HG02623 (cell line): ENCODE results near the gene DOC2A.

Source experiments
- ATAC-seq: cut with Tn5 transposase; IDR thresholded peaks from one replicate; pipeline ENCODE4 v1.9.1; 2021; ENCODE audit warnings: moderate library complexity; ENCODE audit not compliant: unreplicated experiment

DOC2A gene

GRCh38 chr16:30005341-30006094 is 5.3 kb downstream of the DOC2A start:
- no peak for ATAC-seq

DNA sequence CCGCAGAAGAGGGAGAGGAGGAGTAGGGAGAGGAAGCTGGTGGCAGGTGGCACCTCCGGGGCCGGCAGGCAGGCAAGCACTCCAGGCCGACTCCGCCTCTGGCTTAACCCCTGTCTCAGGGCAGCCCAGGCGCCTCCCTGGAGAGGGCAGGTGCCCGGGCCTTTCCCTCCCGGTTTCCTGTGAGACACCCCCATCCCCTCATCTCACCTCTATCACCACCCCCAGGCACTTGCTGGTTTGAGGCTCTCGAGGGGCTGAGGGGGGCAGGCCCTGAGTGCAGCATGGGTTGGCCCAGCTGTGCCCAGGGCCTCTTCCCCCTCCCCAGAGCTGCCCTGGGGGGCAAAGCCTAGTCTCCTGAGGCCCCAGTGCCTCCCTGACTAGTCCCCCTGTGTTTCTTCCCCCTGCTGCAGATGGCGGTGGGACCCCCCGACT is 6.0 kb downstream of the DOC2A start:
- ATAC-seq = no peak

DNA sequence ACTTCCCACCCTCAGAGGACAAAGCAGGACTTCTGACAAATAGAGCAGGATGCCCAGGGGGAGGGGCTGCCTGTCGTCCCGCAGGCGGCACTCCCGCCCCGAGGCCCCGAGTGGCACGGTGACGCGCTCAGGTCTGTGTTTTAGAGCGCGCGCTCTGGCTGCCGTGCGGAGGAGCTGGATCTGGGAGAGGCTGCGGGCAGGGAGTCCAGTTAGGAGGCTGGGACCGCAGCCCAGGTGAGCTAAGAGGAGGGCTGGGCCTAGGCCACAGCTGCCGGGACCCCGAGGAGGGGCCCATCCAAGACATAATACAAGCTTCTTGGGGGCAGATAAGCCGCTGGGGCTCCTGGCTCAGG is 6.4 kb downstream of the DOC2A start:
- ATAC-seq = no peak

DNA sequence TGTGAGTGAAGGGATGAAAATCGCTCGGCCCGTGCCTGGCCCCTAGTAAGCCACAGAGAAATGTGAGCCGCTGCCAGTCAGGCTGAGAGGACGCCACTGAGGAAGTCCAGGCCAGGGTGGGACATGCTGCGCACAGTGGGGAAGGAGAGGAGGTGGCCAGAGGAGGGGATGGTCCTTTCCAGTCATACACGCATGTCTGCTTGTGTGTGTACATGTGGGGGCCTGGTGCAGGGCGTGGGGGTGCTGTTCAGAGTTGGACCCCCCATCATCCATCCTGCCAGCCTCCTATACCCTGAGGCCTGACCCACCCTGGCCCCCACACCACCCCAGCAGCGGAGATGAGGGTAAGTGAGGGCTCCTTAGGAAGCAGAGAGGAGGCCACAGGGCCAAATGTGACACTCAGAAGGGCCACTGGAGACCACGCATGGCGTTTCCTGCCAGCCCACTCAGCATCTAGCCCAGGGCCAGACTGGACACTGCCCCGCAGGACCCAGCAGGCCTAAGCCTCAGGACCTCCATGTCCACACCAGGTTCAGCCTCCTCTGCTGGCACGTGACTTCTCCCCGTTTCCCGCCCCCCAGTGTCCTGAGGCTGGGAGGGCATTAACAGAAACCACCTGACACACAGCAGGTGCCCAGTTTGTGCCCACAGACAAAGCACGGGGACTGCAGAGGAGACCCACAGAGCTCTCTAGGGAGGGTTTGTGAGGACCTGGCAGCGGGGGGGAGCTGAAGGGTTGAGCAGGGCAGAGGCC is 7.0 kb downstream of the DOC2A start:
- no peak for ATAC-seq

- no peak for ATAC-seq
Measured at GRCh38 chr16:30002614-30003346, 8.0 kb downstream of the DOC2A start.

DNA sequence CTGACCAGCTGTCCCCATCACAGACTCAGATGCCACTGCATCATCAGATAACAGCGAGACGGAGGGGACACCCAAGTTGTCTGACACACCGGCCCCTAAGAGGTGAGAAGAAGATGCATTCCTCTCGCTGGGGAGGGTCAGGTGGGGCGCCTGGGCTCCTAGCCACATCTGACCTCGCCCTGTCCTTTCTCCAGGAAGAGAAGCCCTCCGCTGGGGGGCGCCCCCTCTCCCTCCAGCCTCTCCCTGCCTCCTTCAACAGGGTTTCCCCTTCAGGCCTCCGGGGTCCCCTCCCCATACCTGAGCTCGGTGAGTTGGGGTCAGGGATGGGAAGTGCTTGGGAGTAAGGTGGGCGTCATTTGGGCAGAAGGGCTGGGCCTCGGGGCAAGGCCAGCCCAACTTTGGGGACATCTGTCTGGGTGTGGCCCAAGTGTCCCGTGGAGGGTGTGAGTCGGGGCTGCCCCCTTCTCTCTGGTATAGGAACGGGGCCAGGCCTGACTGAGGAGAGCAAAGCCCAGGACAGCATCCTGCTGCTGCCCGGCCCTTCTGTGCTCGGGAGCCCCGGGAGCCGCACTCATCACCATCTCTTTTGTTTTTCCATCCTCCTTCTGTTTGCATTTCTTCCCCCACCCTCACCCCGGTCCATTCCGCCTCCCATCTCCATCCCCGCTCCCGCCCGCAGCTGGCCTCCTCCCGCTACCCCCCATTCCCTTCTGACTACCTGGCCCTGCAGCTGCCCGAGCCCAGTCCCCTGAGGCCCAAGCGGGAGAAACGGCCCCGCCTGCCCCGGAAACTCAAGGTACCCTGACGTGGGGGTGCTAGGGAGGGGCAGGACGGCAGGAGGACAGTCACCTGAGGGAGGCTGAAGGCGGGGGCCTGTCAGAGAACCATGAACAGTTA is 9.8 kb downstream of the DOC2A start:
- no peak for ATAC-seq

- no peak for ATAC-seq
Measured at GRCh38 chr16:29999605-30000004, 11.2 kb downstream of the DOC2A start.

- ATAC-seq = no peak
Measured at GRCh38 chr16:29996766-29997250, 14.0 kb downstream of the DOC2A start.

- peak; percentile 82 for ATAC-seq
Measured at GRCh38 chr16:29995911-29996765, 14.7 kb downstream of the DOC2A start, which contains the start of gene INO80E. Gene INO80E (plus strand): TSS chr16:29996241. CDS start chr16:29996311, 70 bp downstream.

GRCh38 chr16:29995324-29995910 is 15.4 kb downstream of the DOC2A start, which contains the start of gene HIRIP3:
Gene HIRIP3 (minus strand): TSS chr16:29995617. CDS start chr16:29995605, 12 bp downstream.
- peak; percentile 46 for ATAC-seq

DNA sequence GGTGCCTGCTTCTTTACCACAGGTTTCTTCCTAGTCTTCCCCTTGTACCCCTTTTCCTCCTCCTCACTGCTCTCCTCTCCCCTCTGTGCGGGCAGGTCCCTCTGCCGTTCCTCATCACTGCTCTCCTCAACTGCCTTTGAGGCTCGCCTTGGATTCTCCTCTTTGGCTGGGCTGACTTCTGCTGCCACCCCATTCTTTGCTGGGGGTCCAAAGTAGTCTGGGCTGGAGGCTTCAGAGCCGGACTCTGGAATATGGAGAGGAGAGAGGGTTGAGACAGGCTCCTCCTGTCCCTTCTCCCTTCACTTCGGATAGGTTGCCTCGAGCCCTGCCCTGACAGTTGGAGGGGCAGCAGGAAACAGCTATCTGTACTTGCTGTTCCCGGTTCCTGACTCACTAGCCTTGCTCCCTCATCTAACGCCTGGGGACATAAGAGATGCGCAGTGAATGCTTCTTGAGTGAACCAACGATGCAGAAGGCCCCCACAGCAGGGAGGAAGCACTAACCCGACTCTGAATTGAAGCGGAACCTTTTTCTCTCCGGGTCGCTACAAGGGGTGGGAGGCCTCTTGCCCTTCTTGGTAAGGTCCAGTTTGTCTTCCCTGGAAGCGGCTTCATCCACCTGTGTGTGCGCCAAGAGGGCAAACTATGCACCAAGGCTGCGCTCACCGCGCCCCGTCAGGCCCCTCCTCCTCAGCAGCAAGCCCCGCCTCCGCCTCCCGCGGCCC is 16.1 kb downstream of the DOC2A start:
- peak; percentile 19 for ATAC-seq

- no peak for ATAC-seq
Measured at GRCh38 chr16:29993903-29994599, 16.8 kb downstream of the DOC2A start.

DNA sequence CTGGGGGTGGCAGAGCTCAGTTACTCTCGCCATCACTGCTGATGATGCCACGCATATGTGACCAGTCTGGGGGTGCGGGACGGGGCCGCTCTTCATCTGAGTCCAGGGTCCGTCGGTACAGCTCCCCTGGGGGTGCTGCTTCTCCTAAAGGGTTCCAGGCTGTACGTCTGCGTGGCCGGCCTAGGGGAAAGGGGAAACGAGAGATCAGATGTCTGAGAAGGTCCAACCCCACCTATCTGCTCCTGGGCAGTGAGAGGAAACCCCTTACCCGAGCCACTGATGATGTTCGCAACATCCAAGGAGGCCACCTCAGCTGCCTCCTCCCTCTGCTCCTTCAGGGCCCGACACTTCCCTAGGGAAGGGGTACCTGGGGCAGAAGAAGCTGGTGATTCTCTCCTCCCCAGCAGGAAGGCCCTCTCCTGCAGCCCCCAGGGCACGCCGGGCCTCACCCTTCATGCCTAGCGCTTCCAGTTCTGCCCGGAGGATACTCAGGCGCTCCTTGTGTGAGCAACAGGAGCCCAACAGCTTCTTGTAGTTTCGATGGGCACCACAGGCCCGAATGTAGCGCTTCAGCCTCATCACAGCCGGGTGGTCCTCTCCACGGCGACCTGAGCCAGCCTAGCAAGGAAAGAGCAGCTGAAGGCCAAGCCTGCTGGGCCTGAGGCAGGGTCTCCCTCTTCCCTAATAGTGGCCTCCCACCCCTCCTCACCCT is 17.5 kb downstream of the DOC2A start:
- no peak for ATAC-seq

- no peak for ATAC-seq
Measured at GRCh38 chr16:29992344-29992967, 18.4 kb downstream of the DOC2A start.

DNA sequence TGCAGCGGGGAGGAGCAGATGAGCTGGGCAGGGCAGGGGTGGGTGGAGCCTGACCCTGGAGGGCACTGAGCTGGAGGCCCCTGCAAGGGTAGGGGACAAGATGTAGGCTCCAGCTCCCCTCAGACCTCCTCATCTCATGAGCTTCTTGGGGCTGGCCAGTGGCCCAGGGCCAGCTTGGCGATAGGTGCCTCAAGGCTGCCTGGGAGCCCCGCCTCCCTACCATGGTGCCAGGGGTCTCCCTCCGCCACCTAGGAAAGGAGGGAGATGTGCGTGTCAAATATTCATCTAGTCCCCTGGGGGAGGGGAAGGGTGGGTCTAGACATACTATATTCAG is 19.3 kb downstream of the DOC2A start:
- no peak for ATAC-seq

DNA sequence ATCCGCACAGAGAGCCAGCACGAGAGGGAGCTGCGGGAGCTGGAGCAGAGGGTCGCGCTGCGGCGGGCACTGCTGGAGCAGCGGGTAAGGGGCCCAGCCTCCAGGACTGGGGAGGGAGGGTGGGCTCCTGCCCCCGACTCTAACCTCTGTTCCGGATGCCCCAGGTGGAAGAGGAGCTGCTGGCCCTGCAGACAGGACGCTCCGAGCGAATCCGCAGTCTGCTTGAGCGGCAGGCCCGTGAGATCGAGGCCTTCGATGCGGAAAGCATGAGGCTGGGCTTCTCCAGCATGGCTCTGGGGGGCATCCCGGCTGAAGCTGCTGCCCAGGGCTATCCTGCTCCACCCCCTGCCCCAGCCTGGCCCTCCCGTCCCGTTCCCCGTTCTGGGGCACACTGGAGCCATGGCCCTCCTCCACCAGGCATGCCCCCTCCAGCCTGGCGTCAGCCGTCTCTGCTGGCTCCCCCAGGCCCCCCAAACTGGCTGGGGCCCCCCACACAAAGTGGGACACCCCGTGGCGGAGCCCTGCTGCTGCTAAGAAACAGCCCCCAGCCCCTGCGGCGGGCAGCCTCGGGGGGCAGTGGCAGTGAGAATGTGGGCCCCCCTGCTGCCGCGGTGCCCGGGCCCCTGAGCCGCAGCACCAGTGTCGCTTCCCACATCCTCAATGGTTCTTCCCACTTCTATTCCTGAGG is 19.8 kb downstream of the DOC2A start:
- no peak for ATAC-seq
